H1 (cell line): ENCODE measurements around the gene PDE9A. TPM values are rescaled to one million over a fixed set of nuclear protein-coding genes. Genes with fewer than 3 reads are reported as not detected.

ENCODE experiments used
- CTCF ChIA-PET: fragments of 300-600 bp; sonication (Branson Sonifier 250); formaldehyde crosslinking; loops from one replicate; lab custom pipeline; 2021; ENCODE audit not compliant: partially characterized antibody; lab: Charles Lee
- POLR2A ChIA-PET: fragments of 300-600 bp; sonication (Branson Sonifier 250); formaldehyde crosslinking; loops from one replicate; lab custom pipeline; 2021; ENCODE audit warnings: inconsistent platforms; ENCODE audit not compliant: partially characterized antibody; lab: Charles Lee
- DNase-seq, 2 experiments: peaks; one replicate each; pipeline versions ENCODE4 v3.0.0 to v3.0.0-alpha.2; 2010 to 2022; ENCODE audit warnings: low spot score in 2 of 2, low read depth in 1 of 2, mixed read lengths in 1 of 2
- FAIRE-seq: peaks from 2 replicates; lab custom pipeline; 2011; peaks lifted over from hg19 to GRCh38; lab: Jason Lieb, UNC
- H2AFZ ChIP-seq: 2 replicates; pipeline ENCODE4 v1.8.1; 2012; ENCODE audit warnings: low read length, inconsistent platforms
- H2AK5ac ChIP-seq: 2 replicates; pipeline ENCODE4 v1.6.1; 2013; ENCODE audit warnings: low read depth, low read length
- H2BK120ac ChIP-seq: replicated peaks from 2 replicates; pipeline ENCODE3; 2013; ENCODE audit warnings: low read depth, low read length, inconsistent platforms
- H2BK12ac ChIP-seq: 2 replicates; pipeline ENCODE4 v1.6.1; 2013; ENCODE audit warnings: low read depth, low read length
- H2BK15ac ChIP-seq: 2 replicates; pipeline ENCODE4 v1.6.1; 2013; ENCODE audit warnings: low read length
- H2BK20ac ChIP-seq: 2 replicates; pipeline ENCODE4 v1.6.1; 2013; ENCODE audit warnings: low read length
- H2BK5ac ChIP-seq: 2 replicates; pipeline ENCODE4 v1.6.1; 2013; ENCODE audit warnings: low read depth, low read length
- H3K14ac ChIP-seq: 2 replicates; pipeline ENCODE4 v1.6.1; 2013; ENCODE audit warnings: inconsistent platforms; ENCODE audit not compliant: insufficient read length
- H3K18ac ChIP-seq: 2 replicates; pipeline ENCODE4 v1.6.1; 2013; ENCODE audit warnings: low read length; ENCODE audit errors: extremely low read depth
- H3K23ac ChIP-seq: 2 replicates; pipeline ENCODE4 v1.6.1; 2013; ENCODE audit warnings: inconsistent platforms; ENCODE audit not compliant: insufficient read length
- H3K23me2 ChIP-seq: 2 replicates; pipeline ENCODE4 v1.6.1; 2013; ENCODE audit warnings: low read depth, low read length
- H3K27ac ChIP-seq: 2 replicates; pipeline ENCODE4 v1.6.1; 2011; ENCODE audit warnings: low read depth, low read length, inconsistent platforms
- H3K27me3 ChIP-seq, 4 experiments: replicated peaks in 1 of 4; 1 replicate in 1 of 4; 2 replicates in 3 of 4; pipeline versions ENCODE4 v1.6.1 to v1.8.1; 2011 to 2013; ENCODE audit warnings: low read length in 3 of 4, mild to moderate bottlenecking in 3 of 4, inconsistent platforms in 2 of 4, mixed read lengths in 2 of 4, moderate library complexity in 1 of 4; ENCODE audit not compliant: control insufficient read depth in 3 of 4, insufficient read depth in 3 of 4; ENCODE audit errors: extremely low read depth in 1 of 4
- H3K36me3 ChIP-seq, 4 experiments: 2 replicates each; pipeline versions ENCODE4 v1.6.1 to v1.8.1; 2011 to 2013; ENCODE audit warnings: mild to moderate bottlenecking in 4 of 4, low read length in 3 of 4, moderate library complexity in 2 of 4, control low read depth in 1 of 4, inconsistent platforms in 1 of 4; ENCODE audit not compliant: insufficient read depth in 4 of 4, control insufficient read depth in 2 of 4
- H3K4ac ChIP-seq: replicated peaks from 2 replicates; pipeline ENCODE3; 2013; ENCODE audit warnings: low read length, low read depth, mixed read lengths, inconsistent platforms; ENCODE audit not compliant: insufficient read length
- H3K4me1 ChIP-seq, 4 experiments: replicated peaks in 1 of 4; 1 replicate in 1 of 4; 2 replicates in 3 of 4; pipeline versions ENCODE4 v1.6.1 to v1.8.1; 2011 to 2013; ENCODE audit warnings: low read length in 3 of 4, inconsistent platforms in 2 of 4, mixed read lengths in 1 of 4; ENCODE audit not compliant: insufficient read depth in 4 of 4, control insufficient read depth in 3 of 4
- H3K4me2 ChIP-seq, 2 experiments: 2 replicates each; pipeline versions ENCODE4 v1.6.1 to v1.8.1; 2011 to 2013; ENCODE audit warnings: low read depth in 2 of 2, low read length in 2 of 2, control low read depth in 1 of 2, inconsistent platforms in 1 of 2, mild to moderate bottlenecking in 1 of 2; ENCODE audit not compliant: insufficient read depth in 1 of 2
- H3K4me3 ChIP-seq, 4 experiments: fragments of 200-600, 300-600 bp in 1 of 4; sonication (generic), shearing (Covaris generic), sonication (Bioruptor Twin) in 1 of 4; 2 replicates each; pipeline versions ENCODE4 v1.5.1 to v1.8.1; 2011 to 2016; ENCODE audit warnings: low read length in 4 of 4, low read depth in 3 of 4, control low read depth in 2 of 4, inconsistent platforms in 2 of 4, mild to moderate bottlenecking in 2 of 4, mixed read lengths in 1 of 4, moderate library complexity in 1 of 4; ENCODE audit not compliant: insufficient read depth in 2 of 4; ENCODE audit errors: extremely low read depth in 1 of 4
- H3K56ac ChIP-seq: replicated peaks from 2 replicates; pipeline ENCODE3; 2013; ENCODE audit warnings: low read depth, mild to moderate bottlenecking, mixed read lengths, low read length, inconsistent platforms; ENCODE audit not compliant: insufficient read length
- H3K79me1 ChIP-seq: 2 replicates; pipeline ENCODE4 v1.6.1; 2013; ENCODE audit warnings: low read depth, low read length, control low read depth
- H3K79me2 ChIP-seq, 2 experiments: 2 replicates each; pipeline versions ENCODE4 v1.6.1 to v1.8.1; 2012 to 2013; ENCODE audit warnings: low read length in 2 of 2, mild to moderate bottlenecking in 2 of 2, inconsistent platforms in 1 of 2; ENCODE audit not compliant: insufficient read depth in 2 of 2, control insufficient read depth in 1 of 2
- H3K9ac ChIP-seq, 4 experiments: replicated peaks in 1 of 4; 1 replicate in 1 of 4; 2 replicates in 3 of 4; pipeline versions ENCODE4 v1.6.1 to v1.8.1; 2011 to 2013; ENCODE audit warnings: low read depth in 3 of 4, low read length in 3 of 4, control low read depth in 2 of 4, mild to moderate bottlenecking in 2 of 4, moderate library complexity in 2 of 4, inconsistent platforms in 1 of 4; ENCODE audit errors: extremely low read depth in 1 of 4
- H3K9me3 ChIP-seq, 2 experiments: 2 replicates each; pipeline versions ENCODE4 v1.6.1 to v1.8.1; 2012 to 2013; ENCODE audit warnings: mild to moderate bottlenecking in 2 of 2, moderate library complexity in 2 of 2, control low read depth in 1 of 2, inconsistent platforms in 1 of 2, low read depth in 1 of 2, low read length in 1 of 2, mixed read lengths in 1 of 2; ENCODE audit not compliant: insufficient read depth in 2 of 2
- H4K20me1 ChIP-seq, 2 experiments: replicated peaks in 1 of 2; 2 replicates each; pipeline versions ENCODE3 to v1.8.1; 2011 to 2013; ENCODE audit warnings: inconsistent platforms in 2 of 2, low read length in 2 of 2, mild to moderate bottlenecking in 1 of 2; ENCODE audit not compliant: insufficient read depth in 2 of 2, control insufficient read depth in 1 of 2
- H4K5ac ChIP-seq: 2 replicates; pipeline ENCODE4 v1.6.1; 2013; ENCODE audit warnings: low read length, low read depth, mixed read lengths, inconsistent platforms; ENCODE audit not compliant: insufficient read length
- H4K8ac ChIP-seq: 2 replicates; pipeline ENCODE4 v1.8.0; 2013; ENCODE audit warnings: mild to moderate bottlenecking, moderate library complexity, low read length, inconsistent platforms; ENCODE audit not compliant: insufficient read depth; ENCODE audit errors: extremely low read depth
- H4K91ac ChIP-seq: replicated peaks from 2 replicates; pipeline ENCODE3; 2013; ENCODE audit warnings: low read length, mixed read lengths, inconsistent platforms; ENCODE audit not compliant: insufficient read length
- KDM5A ChIP-seq: fragments of 200-600 bp; IDR thresholded peaks from 2 replicates; pipeline ENCODE4 v1.7.1; 2012; ENCODE audit warnings: mild to moderate bottlenecking, low read length, inconsistent platforms, mixed read lengths
- NRF1 ChIP-seq: IDR thresholded peaks from 2 replicates; pipeline ENCODE4 v1.6.1; 2011; ENCODE audit warnings: mild to moderate bottlenecking, low read depth, low read length, improper control_type of control experiment
- SAP30 ChIP-seq: fragments of 300-600 bp; sonication (generic); IDR thresholded peaks from 2 replicates; pipeline ENCODE4 v1.7.1; 2012; ENCODE audit warnings: low read length, moderate library complexity, mild to moderate bottlenecking, inconsistent platforms; ENCODE audit not compliant: insufficient read depth, insufficient replicate concordance
- WGBS, 2 experiments: shearing (Covaris generic) in 1 of 2; methylation state at CpG; one replicate each; pipeline versions ENCODE4 v1.1.6 to v1.1.7; 2013 to 2015; ENCODE audit warnings: low lambda C conversion rate in 2 of 2, mixed read lengths in 2 of 2, inconsistent platforms in 1 of 2, low coverage in 1 of 2, missing lambda C conversion rate in 1 of 2; ENCODE audit not compliant: insufficient replicate concordance in 2 of 2, insufficient coverage in 1 of 2, insufficient read length in 1 of 2; ENCODE audit errors: extremely low coverage in 1 of 2, missing lambda C conversion rate in 1 of 2; 5-methylcytosine and 5-hydroxymethylcytosine counted together
- polyA plus RNA-seq, 7 experiments: library from polyadenylated mRNA; depleted of rRNA in 3 of 7; stranded (reverse) in 5 of 7; unstranded in 2 of 7; fragments of >200 nt in 5 of 7; fragments of 200-250 nt in 2 of 7; gene quantifications; 1 replicate in 5 of 7; 2 replicates in 1 of 7; 4 replicates in 1 of 7; pipeline versions ENCODE4 v1.2.1 to v1.2.3, GENCODE V29; 2011 to 2013; ENCODE audit warnings: missing spikeins in 2 of 7, mixed read lengths in 2 of 7
- total RNA-seq: library from RNA; stranded (reverse); fragmentation: NEBNext Ultra II Directional; extraction: Animal tissue kit (Norgen Biotek cat#: 25700); gene quantifications from 2 replicates; pipeline ENCODE4 v1.2.1, GENCODE V29; 2021

The PDE9A gene
- total and polyA plus RNA-seq, 2 of the 8 experiments (the other 6 are each of a cell fraction or from before 2014, with no cell fraction given) = 39.2 to 45.9 TPM

- H3K4me2 ChIP-seq = no peak overlapping the region; a peak in 1 of 4 replicates
- H2BK20ac ChIP-seq = peak overlapping the region; percentile 96; the same call in 1 of the 2 replicates
- H2AFZ ChIP-seq = no peak overlapping the region
- ChIA-PET CTCF (interaction anchor here (1.0 to 10.7 kb wide), 4 partner anchors 8 to 43 kb away, joined by 4 to 112 read pairs (median 5); partner anchors contain the start of gene PDE9A), POLR2A (interaction anchor here (1.1 to 2.0 kb wide), 4 partner anchors 10 to 217 kb away, joined by 4 to 5 read pairs (median 4); no protein-coding TSS in a partner anchor)
- H3K18ac ChIP-seq = no peak overlapping the region
- H3K36me3 ChIP-seq = no peaks in the 10 kb centered on the region
- whole genome bisulfite sequencing, 2 experiments = 88% methylated on average over 10 of the region's 10 CpGs; no CpG with 5 or more reads in 1 of the 2 experiments
- H3K4ac ChIP-seq = peak overlapping the region; percentile 69
- peak overlapping the region; percentile 84 for H2BK15ac ChIP-seq
- H3K27ac ChIP-seq = no peak overlapping the region
- H3K79me1 ChIP-seq = no peaks in the 10 kb centered on the region
- peak overlapping the region; percentile 96 for H2AK5ac ChIP-seq
- H2BK120ac ChIP-seq = no peak overlapping the region
- H3K14ac ChIP-seq = no peak overlapping the region
- H4K5ac ChIP-seq = no peak overlapping the region
- no peak for FAIRE-seq
- H2BK5ac ChIP-seq = peak overlapping the region; percentile 80; the same call in 1 of the 2 replicates
- H4K20me1 ChIP-seq = peaks cover 0 to 3% of the 10 kb centered on the region in 2 experiments
- peaks cover 13% of the 10 kb centered on the region; the same call in 1 of the 2 replicates for H3K23me2 ChIP-seq
- no peak for DNase-seq
- H3K9ac ChIP-seq = no peak overlapping the region
- H3K4me3 ChIP-seq = no peak overlapping the region
- no peaks in the 10 kb centered on the region for H3K9me3 ChIP-seq
- no peak overlapping the region for H3K23ac ChIP-seq
- H4K91ac ChIP-seq = peak overlapping the region; percentile 73
- no peaks in the 10 kb centered on the region for H3K79me2 ChIP-seq
- no peak overlapping the region for H3K56ac ChIP-seq
- TF ChIP-seq SAP30 (no peak), NRF1 (no peak), KDM5A (no peak)
- H2BK12ac ChIP-seq = peak overlapping the region; percentile 90; the same call in 1 of the 2 replicates
- no peak overlapping the region for H4K8ac ChIP-seq
- peaks cover 4 to 25% (median 9%) of the 10 kb centered on the region in 4 experiments; a peak in 6 of 7 replicates for H3K4me1 ChIP-seq
- H3K27me3 ChIP-seq = peaks cover 0 to 7% (median 3%) of the 10 kb centered on the region in 4 experiments; a peak in 3 of 7 replicates
Measured at GRCh38 chr21:42636520-42637266, 16.7 kb upstream of the PDE9A start.
